T47D (cell line): ENCODE results near the gene C16orf86.
A peak's percentile ranks its signal among the peaks of the same experiment; 100 is the strongest.

Source experiments
- DNase-seq, 2 experiments: peaks; one replicate each; pipeline versions ENCODE4 v3.0.0 to v3.0.0-alpha.2; 2011 to 2012; ENCODE audit warnings: low read depth in 1 of 2, low spot score in 1 of 2
- JUND ChIP-seq: IDR thresholded peaks from 2 replicates; pipeline ENCODE4 v1.6.1; 2012; ENCODE audit warnings: low read depth
- in situ Hi-C: cut with HindIII; loops from 2 replicates; pipeline ENCODE4 v1.10.0; 2016; ENCODE audit warnings: low sequenced_read_pairs, low pct_unique_long_range_greater_than_20kb

Gene C16orf86

DNA sequence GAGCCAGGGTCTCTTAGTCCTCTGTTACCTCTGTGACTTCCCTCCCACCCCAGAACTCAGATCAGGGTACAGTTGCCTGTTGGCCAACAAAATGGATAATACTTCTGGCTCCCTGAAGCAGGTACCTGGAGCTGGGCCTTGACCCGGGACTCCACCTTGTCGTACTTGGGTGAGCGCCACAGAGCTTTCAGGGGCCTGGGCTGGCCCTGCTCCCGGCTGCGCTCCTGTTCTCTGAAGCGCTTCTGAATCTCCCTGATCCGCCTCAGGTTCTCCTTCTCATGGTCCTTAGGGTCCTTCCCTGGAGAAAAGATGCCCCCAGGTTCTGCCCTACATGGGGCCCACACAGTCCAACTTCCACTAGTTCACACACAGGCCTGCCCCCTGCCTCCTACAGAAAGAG lies 1.7 kb upstream of the C16orf86 start:
- no peak for DNase-seq
- in situ Hi-C loops = no loop called here
- no peak for TF ChIP-seq JUND

DNA sequence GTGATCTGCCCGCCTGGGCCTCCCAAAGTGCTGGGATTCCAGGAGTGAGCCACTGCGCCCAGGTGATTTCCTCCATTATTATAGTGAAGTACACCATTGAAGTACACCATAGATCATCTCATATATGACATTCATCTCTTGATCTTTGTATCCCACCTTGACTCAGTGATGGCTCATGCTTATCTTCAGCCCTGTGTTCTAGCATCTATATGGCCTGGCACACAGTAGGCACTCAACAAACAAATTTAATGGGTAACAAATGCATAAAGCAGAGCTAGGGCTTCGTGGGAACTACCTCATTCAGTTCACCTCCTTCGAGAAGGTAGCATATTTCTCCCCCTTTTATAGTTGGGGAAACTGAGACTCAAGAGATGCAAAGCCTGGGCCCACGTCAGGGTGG lies 1.0 kb upstream of the C16orf86 start:
- no peak for DNase-seq
- TF ChIP-seq JUND = no peak
- in situ Hi-C loops = no loop called here

DNA sequence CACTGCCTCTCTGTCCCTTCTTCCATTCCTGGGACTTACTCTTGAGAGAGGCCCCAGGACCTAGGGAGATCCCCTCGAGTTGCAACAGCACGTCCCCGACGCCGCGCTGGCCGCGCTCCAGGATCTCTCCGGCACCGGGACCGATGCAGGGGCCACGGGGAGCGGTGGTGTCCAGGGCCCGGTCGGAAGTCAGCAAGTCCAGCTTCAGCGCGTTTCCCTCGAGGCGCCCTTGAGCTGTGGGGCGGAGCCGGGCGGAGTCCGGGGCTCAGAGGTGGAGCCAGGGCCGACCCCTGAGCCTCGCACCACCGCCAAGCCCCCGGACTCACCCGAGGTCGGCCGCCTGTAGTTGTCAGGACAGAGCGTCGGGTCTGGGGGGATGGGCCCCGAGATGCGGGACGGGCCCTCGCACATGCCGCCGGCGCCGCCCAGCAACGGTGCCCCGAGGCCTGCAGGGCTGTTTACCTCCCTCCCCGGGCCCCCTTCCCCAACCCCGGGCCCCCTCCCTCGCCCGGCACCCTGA lies 522 bp upstream of the C16orf86 start:
- no peak for TF ChIP-seq JUND
- peak in 1 of 2 experiments; percentile 34 for DNase-seq

DNA sequence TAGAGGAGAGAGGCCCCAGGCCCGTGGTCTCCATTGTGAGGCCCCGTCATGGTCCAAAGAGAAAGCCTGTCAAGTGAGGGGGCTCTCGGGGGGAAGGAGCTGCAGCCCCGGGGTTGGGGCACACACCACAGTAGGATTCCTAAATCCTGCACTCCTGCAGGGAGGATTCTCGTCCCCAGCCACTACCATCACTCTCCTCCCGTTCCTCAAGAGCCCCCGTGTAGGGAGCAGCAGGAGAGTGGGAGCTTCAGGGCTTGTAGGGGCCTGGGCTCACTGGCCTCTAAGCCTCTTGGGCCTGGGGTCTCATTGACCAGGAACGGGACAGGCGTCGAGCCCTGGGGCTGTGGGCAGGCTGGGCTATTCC lies 821 bp downstream of the C16orf86 start:
- no peak for DNase-seq
- no peak for TF ChIP-seq JUND
- in situ Hi-C loops = no loop called here

More for the DNA sequence above, 522 bp upstream of the C16orf86 start:
- in situ Hi-C loops = no loop called here

GRCh38 chr16:67667817-67668494 lies 1.3 kb downstream of the C16orf86 start:
- TF ChIP-seq JUND = no peak
- peak; percentile 97 to 98 for DNase-seq
- in situ Hi-C loops = no loop called here

DNA sequence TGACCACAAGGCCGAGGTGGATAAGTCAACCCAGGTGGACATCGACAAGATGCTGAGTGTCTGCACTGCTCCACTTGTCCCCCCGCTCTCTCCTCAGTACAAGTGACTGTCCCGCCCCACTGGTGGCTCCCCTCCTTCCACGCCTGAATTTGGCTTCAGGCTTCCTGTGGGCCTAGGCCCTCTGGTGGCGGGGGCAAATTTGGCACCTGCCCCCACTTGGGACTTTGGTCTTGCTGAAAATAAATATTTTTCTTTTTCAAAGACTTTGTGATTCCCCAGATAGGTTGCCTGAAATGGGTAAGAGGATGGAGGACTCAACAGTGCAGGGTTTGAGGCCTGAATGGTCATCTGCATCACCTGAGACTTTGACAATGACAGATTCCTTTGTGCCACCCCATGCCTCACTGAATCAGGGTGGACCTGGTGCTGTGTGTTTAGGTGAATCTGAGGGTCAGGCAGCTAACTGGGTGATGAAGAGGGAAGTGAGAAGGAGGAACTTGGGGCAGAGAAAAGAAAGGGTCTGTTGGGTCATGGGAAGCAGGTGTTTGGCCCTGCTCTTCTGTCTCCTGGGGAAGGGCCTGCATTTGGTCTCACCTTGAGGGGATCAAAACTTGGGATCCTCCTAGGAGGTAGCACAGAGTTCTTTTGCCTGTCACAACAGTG lies 2.0 kb downstream of the C16orf86 start:
- in situ Hi-C loops = no loop called here
- no peak for TF ChIP-seq JUND
- DNase-seq = no peak

DNA sequence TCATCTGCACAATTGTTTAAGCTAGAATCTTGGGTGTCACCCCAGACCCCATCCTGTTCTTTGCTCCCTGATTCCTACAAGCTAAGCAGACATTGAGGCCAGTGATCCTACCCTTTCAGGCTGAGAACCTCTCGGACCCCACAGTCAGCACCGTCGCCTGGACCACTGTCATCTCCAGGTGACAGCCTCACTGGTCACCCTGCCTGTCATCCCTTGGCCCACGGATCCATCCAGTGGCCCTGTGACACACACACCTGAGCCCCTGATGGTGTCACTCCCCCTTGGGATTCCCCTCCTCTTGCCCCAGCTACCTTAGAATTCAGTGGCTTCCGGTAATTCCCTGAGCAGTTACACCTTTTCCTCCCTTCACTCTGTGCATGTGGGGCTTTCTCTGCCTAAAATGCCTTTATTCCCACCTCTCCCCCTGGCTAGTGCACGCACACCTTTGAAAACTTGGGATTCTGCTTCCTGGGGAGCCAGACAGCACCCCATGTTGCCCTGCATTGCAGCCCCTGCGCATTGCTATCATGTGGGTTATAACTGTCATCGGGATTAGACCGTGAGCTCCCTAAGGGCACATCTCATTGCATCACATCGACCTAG lies 3.0 kb downstream of the C16orf86 start:
- in situ Hi-C loops = no loop called here
- TF ChIP-seq JUND = no peak
- no peak for DNase-seq

GRCh38 chr16:67672306-67672705 lies 5.7 kb downstream of the C16orf86 start:
- no peak for TF ChIP-seq JUND
- no peak for DNase-seq
- in situ Hi-C loops = no loop called here

DNA sequence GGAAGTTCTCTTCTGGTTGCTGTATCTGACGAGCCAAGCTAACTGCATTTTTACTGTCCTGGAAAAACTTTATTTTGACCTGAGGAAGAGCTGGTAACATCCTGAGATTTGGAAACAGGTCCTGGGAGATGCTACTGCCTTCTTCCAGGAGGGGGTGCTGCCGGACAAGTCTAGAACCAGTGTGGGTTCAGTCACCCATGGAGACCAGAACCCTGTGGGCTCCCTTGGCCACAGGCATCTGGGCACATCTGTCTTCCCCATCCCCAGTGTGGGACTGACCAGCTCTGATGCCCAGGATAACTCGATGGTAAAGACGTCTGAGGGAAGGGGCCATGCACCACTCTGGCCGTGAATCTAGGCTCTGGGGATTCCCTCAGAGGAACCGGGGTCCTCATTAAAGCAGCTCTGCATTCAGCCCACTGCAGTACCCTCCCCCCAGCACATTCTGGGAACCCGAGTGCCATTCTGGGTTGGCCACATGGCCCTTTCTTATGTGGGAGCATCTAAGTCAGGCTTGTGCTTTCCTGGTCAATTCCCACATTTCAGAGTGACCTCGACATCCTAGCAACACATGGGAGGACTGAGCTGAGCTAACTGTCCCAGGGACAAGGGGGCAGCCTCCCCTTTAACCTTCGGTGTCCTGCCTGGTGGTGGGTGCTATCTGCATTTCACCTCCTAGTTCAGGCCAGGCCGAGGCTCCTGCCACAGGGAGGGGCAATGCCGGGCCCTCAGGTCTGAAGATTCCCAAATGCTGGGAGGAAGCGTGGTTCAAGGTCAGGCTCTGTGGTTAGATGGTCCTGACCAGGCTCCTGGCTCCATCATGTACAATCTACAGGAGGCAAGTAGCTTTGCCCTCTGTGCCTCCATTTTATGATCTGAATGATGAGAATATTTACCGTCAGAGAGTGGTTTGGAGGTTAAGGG lies 6.4 kb downstream of the C16orf86 start:
- TF ChIP-seq JUND = no peak
- peak; percentile 78 to 84 for DNase-seq
- in situ Hi-C loops = no loop called here

DNA sequence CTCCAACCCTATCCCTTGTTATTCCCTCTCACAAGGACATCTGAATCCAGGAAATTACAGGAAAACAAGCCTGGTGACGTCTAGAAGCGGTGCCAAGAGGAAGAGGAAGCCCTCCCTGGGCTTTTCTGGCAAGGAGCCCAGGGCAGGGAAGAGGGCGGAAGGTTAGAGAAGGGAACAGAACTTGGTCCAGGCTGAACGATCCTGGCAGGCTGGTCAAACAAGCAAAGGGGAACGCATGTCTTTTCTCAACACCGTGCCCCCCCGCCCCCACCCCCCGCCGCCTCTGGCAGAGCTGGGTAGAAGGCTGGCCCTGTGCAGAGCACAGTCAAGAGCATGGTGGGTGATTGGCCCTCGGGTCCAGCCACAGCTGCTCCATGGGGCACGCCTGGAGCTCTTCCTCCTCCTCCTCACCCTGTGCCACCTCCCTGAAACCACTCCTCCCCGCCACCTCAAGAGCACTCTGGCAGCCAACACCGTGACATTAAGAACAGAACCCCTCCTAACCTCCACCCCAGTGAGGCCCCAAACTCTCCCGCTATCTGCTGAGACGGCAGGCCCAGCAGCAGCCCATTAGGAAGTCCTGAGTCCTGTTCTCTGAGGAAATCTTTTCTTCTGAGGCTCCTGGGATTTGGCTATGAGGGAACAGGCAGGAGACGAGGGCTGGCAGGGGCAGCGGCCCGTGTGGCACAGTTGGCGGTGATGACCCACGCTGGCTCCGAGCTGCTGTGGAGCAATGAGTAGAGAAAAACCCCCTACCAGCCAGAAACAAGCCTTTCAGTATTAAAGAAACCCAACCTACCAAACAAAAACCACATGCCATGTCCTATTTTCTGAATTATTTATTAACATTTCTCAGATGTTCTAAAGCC lies 7.3 kb downstream of the C16orf86 start:
- DNase-seq = peak in 1 of 2 experiments; percentile 59
- in situ Hi-C loops = no loop called here

DNA sequence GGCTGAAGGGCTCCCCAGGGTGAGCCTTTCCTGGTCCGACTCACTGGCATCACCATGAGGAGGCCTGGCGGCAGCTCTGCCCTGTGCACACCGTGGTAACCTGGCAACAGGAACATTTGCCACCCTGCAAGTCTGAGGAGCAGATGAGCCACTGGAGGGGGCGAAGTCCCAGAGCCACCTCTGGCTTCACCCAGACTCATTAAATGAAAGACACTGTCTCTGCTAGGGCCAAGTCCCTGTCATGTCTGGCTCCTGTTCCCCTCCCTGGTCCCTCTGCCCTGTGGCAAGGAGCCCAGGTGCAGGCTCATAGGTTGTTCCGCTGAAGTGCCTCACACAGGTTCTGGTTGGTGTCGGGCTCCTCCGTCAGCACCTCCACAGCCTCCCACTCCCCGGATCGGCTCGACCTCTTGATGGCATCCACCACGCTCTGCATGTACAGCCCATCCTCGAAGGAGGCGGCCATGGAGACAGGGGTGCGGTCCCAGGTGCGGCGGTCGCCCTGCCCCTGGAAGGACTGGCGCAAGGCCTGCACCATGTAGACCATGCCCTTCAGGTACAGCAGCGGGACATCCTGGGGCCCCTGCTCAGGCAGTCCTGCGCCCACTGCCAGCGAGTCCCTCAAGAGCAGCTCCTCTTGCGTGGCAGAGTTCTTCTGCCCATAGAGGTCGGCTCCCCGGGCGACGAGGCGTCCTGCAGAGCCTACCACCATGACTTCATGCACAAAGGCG lies 8.4 kb downstream of the C16orf86 start:
- in situ Hi-C loops = no loop called here
- no peak for DNase-seq
- no peak for TF ChIP-seq JUND

More for the DNA sequence above, 7.3 kb downstream of the C16orf86 start:
- TF ChIP-seq JUND = no peak

DNA sequence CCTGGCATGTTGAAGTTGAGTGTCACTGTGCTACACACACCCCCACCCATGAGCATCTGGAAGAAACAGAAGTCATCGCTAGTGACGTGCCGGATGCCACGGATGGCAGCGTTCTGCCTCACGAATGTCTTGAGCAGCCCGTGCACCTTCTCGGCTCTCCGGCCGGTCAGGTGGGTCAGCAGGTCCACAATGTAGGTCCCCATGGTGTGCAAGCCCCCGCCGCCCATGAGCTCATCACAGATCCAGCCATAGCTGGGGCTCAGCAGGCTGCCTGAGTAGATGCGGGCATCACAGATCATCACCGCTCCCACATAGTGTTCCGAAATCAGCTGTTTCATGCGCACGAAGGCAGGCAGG lies 8.9 kb downstream of the C16orf86 start:
- DNase-seq = no peak
- TF ChIP-seq JUND = no peak
- in situ Hi-C loops = no loop called here
